K562 (cell line): ENCODE data around the gene SPI1. TPM values are rescaled to one million over a fixed set of nuclear protein-coding genes. Genes with fewer than 3 reads are reported as not detected.
A peak's percentile ranks its signal among the peaks of the same experiment; 100 is the strongest.

ENCODE experiments used
- CBX5 ChIP-seq: IDR thresholded peaks from 2 replicates; pipeline ENCODE4 v1.6.1; 2014; ENCODE audit warnings: low read depth, borderline replicate concordance
- CXXC5 ChIP-seq: fragments of 250-450 bp; sonication (Bioruptor Pico); IDR thresholded peaks from 2 replicates; pipeline ENCODE4 v1.8.0; 2022; ENCODE audit warnings: inconsistent platforms, mild to moderate bottlenecking, moderate library complexity
- EGR1 ChIP-seq: fragments of 450-650 bp; conservative IDR thresholded peaks from 2 replicates; pipeline ENCODE4 v1.6.1; 2017; ENCODE audit warnings: mild to moderate bottlenecking
- FOXA3 ChIP-seq, 2 experiments: fragments of 450-650 bp in 1 of 2; sonication (generic) in 1 of 2; formaldehyde crosslinking; IDR thresholded peaks in 1 of 2; conservative IDR thresholded peaks in 1 of 2; 2 replicates each; pipeline versions ENCODE4 v1.4.0 to v1.8.0; 2020 to 2022; ENCODE audit warnings: mild to moderate bottlenecking in 2 of 2, missing genetic modification reagents in 1 of 2
- ILF3 ChIP-seq: fragments of 450-650 bp; IDR thresholded peaks from 2 replicates; pipeline ENCODE4 v1.6.1; 2018; ENCODE audit warnings: antibody characterized with exemption, mild to moderate bottlenecking, moderate library complexity, borderline replicate concordance
- L3MBTL2 ChIP-seq: fragments of 450-650 bp; IDR thresholded peaks from 2 replicates; pipeline ENCODE4 v1.6.1; 2016; ENCODE audit warnings: mild to moderate bottlenecking, moderate library complexity
- MCM2 ChIP-seq: fragments of 450-650 bp; IDR thresholded peaks from 2 replicates; pipeline ENCODE4 v1.6.1; 2017; ENCODE audit warnings: low read depth, mild to moderate bottlenecking
- NEUROD1 ChIP-seq: fragments of 150-350 bp; IDR thresholded peaks from 2 replicates; pipeline ENCODE4 v1.6.1; 2014; ENCODE audit warnings: borderline replicate concordance, low read length, low read depth; ENCODE audit not compliant: partially characterized antibody
- RBBP5 ChIP-seq: fragments of 200-600 bp; sonication (generic); IDR thresholded peaks from 2 replicates; pipeline ENCODE4 v1.6.1; 2012; ENCODE audit warnings: borderline replicate concordance, mild to moderate bottlenecking, low read length, control low read depth, inconsistent platforms; ENCODE audit not compliant: insufficient read depth, poor library complexity, severe bottlenecking
- RFX1 ChIP-seq: fragments of 450-650 bp; IDR thresholded peaks from 2 replicates; pipeline ENCODE4 v1.6.1; 2016; ENCODE audit warnings: mild to moderate bottlenecking, moderate library complexity
- SMAD4 ChIP-seq: fragments of 250-450 bp; sonication (Bioruptor Pico); conservative IDR thresholded peaks from 2 replicates; pipeline ENCODE4 v1.8.0; 2021; ENCODE audit warnings: inconsistent platforms, mild to moderate bottlenecking, moderate library complexity
- SMARCA4 ChIP-seq: fragments of 450-650 bp; IDR thresholded peaks from 2 replicates; pipeline ENCODE4 v1.6.1; 2016
- XRCC4 ChIP-seq: IDR thresholded peaks from one replicate; pipeline ENCODE4 v1.6.1; 2011; ENCODE audit not compliant: insufficient read depth, insufficient read length; ENCODE audit errors: extremely low read depth
- ZSCAN32 ChIP-seq: fragments of 450-650 bp; formaldehyde crosslinking; IDR thresholded peaks from 2 replicates; pipeline ENCODE4 v1.4.0; 2020; ENCODE audit warnings: mild to moderate bottlenecking, moderate library complexity
- polyA plus RNA-seq, 8 experiments: library from polyadenylated mRNA; depleted of rRNA in 4 of 8; stranded (reverse) in 5 of 8; unstranded in 3 of 8; fragments of >200 nt; fragmentation: Nextera tagmentation in 2 of 8; fragmentation: Illumina TruSeq in 1 of 8; extraction: Ambion mirVana in 2 of 8; extraction: Trizol in 1 of 8; gene quantifications; 2 replicates each; pipeline versions ENCODE4 v1.2.1 to v1.2.3, GENCODE V29; 2011 to 2014; ENCODE audit warnings: inconsistent platforms in 1 of 8, missing spikeins in 1 of 8
- total RNA-seq, 7 experiments: library from RNA; depleted of rRNA in 6 of 7; stranded (reverse); fragments of >200 nt in 6 of 7; fragmentation: Illumina TruSeq in 2 of 7; extraction: Trizol in 2 of 7; gene quantifications; 2 replicates each; pipeline versions ENCODE4 v1.2.1 to v1.2.3, GENCODE V29; 2011 to 2021; ENCODE audit warnings: low replicate concordance in 1 of 7
- TF ChIP-seq, protein P1 (sequence below): sonication (generic); formaldehyde crosslinking; IDR thresholded peaks from 2 replicates; pipeline ENCODE4 v1.8.1; 2023; ENCODE audit warnings: missing genetic modification reagents, mild to moderate bottlenecking, borderline replicate concordance
- TF ChIP-seq, protein P2 (sequence below), 3 experiments: IDR thresholded peaks in 2 of 3; conservative IDR thresholded peaks in 1 of 3; 2 replicates each; pipeline ENCODE4 v1.5.1; 2011 to 2012; ENCODE audit warnings: low read length in 3 of 3, mild to moderate bottlenecking in 3 of 3, control low read depth in 2 of 3, improper control_type of control experiment in 1 of 3, inconsistent platforms in 1 of 3, low read depth in 1 of 3, mixed read lengths in 1 of 3, moderate library complexity in 1 of 3; ENCODE audit not compliant: insufficient read depth in 2 of 3
- TF ChIP-seq, protein P3 (sequence below): IDR thresholded peaks from 3 replicates; pipeline ENCODE4 v1.6.1; 2011; ENCODE audit warnings: borderline replicate concordance, mild to moderate bottlenecking, moderate library complexity; ENCODE audit not compliant: insufficient read length; ENCODE audit errors: extremely low read depth

SPI1 gene
- total and polyA plus RNA-seq, 9 of the 15 experiments (the other 6 are each of a cell fraction or from before 2014, with no cell fraction given) = 0.10 to 33.7 (median 10.3) TPM

DNA sequence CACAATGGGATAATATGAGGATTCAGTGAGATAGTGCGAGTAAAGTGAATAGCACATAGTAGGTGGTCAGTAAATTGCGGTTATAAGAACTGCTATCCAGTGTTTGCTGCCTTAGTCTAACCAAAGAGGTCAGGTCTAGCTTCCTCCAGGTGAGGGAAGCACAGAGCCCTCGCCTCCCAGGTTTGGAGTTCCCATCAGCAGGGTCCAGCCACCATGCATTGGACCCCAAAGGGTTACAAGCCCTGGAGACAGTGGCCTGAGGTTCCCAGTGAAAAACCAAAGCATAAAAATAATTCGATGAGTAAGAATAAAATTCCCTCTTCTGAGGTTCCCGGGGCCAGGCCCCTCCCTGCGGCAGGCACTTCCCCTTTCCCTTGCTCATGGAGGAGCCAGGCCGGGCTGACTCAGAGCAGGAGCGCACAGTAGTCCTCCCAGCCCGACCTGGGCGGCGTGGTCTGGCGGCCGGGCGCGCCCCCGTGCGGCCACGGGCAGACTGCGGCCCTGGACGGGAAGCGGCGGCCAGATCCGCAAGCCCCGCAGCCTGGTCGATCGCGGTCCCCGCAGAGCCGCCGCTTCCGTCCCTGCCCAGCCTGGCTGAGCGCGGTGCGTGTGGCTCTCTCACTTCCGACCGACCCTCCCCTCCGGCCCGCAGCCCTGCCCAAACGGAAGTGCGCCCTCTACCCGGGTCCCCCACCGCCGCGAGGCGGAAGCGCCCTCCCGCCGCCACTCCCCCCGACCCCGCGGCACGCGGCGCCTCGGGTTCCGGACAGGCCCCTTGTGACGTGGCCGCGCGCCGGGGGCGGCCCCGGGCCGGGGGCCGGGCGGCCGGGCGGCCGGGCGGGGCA lies 29.6 kb upstream of the SPI1 start, which contains the start of gene SLC39A13 (continued):
- TF ChIP-seq RBBP5 (peak; percentile 77), CXXC5 (peak; percentile 98), FOXA3 (CRISPR knock-in tag; conservative IDR thresholded peaks at IDR 0.05 in 1 of 2, IDR thresholded peaks at IDR 0.05 in 1 of 2) (0 out of 4 replicates have a peak, but pooled peaks of 1 of the 2 experiments have one; percentile 46), ILF3 (no peak; the same call in 1 of the 2 replicates), SMAD4 (CRISPR knock-in tag) (peak; percentile 96), ZSCAN32 (CRISPR knock-in tag) (no peak), EGR1 (0 out of 2 replicates have a peak, but pooled peaks have one; percentile 43), RFX1 (no peak), XRCC4 (no peak), CBX5 (peak; percentile 55; the same call in 1 of the 2 replicates), MCM2 (peak; percentile 96), SMARCA4 (peak; percentile 79), L3MBTL2 (peak; percentile 71), NEUROD1 (peak; percentile 63)
- TF ChIP-seq, protein P1, sequence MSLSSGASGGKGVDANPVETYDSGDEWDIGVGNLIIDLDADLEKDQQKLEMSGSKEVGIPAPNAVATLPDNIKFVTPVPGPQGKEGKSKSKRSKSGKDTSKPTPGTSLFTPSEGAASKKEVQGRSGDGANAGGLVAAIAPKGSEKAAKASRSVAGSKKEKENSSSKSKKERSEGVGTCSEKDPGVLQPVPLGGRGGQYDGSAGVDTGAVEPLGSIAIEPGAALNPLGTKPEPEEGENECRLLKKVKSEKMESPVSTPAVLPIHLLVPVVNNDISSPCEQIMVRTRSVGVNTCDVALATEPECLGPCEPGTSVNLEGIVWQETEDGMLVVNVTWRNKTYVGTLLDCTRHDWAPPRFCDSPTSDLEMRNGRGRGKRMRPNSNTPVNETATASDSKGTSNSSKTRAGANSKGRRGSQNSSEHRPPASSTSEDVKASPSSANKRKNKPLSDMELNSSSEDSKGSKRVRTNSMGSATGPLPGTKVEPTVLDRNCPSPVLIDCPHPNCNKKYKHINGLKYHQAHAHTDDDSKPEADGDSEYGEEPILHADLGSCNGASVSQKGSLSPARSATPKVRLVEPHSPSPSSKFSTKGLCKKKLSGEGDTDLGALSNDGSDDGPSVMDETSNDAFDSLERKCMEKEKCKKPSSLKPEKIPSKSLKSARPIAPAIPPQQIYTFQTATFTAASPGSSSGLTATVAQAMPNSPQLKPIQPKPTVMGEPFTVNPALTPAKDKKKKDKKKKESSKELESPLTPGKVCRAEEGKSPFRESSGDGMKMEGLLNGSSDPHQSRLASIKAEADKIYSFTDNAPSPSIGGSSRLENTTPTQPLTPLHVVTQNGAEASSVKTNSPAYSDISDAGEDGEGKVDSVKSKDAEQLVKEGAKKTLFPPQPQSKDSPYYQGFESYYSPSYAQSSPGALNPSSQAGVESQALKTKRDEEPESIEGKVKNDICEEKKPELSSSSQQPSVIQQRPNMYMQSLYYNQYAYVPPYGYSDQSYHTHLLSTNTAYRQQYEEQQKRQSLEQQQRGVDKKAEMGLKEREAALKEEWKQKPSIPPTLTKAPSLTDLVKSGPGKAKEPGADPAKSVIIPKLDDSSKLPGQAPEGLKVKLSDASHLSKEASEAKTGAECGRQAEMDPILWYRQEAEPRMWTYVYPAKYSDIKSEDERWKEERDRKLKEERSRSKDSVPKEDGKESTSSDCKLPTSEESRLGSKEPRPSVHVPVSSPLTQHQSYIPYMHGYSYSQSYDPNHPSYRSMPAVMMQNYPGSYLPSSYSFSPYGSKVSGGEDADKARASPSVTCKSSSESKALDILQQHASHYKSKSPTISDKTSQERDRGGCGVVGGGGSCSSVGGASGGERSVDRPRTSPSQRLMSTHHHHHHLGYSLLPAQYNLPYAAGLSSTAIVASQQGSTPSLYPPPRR (CRISPR knock-in tag) = peak; percentile 96; the same call in 1 of the 2 replicates
- TF ChIP-seq, protein P2, sequence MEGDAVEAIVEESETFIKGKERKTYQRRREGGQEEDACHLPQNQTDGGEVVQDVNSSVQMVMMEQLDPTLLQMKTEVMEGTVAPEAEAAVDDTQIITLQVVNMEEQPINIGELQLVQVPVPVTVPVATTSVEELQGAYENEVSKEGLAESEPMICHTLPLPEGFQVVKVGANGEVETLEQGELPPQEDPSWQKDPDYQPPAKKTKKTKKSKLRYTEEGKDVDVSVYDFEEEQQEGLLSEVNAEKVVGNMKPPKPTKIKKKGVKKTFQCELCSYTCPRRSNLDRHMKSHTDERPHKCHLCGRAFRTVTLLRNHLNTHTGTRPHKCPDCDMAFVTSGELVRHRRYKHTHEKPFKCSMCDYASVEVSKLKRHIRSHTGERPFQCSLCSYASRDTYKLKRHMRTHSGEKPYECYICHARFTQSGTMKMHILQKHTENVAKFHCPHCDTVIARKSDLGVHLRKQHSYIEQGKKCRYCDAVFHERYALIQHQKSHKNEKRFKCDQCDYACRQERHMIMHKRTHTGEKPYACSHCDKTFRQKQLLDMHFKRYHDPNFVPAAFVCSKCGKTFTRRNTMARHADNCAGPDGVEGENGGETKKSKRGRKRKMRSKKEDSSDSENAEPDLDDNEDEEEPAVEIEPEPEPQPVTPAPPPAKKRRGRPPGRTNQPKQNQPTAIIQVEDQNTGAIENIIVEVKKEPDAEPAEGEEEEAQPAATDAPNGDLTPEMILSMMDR (IDR thresholded peaks at IDR 0.05 in 2 of 3, conservative IDR thresholded peaks at IDR 0.05 in 1 of 3; ENCODE audit: insufficient read depth in 2 of 3, low read depth in 1 of 3, low read length in 3 of 3) = peak; percentile 92 to 95 (median 94)
- TF ChIP-seq, protein P3, sequence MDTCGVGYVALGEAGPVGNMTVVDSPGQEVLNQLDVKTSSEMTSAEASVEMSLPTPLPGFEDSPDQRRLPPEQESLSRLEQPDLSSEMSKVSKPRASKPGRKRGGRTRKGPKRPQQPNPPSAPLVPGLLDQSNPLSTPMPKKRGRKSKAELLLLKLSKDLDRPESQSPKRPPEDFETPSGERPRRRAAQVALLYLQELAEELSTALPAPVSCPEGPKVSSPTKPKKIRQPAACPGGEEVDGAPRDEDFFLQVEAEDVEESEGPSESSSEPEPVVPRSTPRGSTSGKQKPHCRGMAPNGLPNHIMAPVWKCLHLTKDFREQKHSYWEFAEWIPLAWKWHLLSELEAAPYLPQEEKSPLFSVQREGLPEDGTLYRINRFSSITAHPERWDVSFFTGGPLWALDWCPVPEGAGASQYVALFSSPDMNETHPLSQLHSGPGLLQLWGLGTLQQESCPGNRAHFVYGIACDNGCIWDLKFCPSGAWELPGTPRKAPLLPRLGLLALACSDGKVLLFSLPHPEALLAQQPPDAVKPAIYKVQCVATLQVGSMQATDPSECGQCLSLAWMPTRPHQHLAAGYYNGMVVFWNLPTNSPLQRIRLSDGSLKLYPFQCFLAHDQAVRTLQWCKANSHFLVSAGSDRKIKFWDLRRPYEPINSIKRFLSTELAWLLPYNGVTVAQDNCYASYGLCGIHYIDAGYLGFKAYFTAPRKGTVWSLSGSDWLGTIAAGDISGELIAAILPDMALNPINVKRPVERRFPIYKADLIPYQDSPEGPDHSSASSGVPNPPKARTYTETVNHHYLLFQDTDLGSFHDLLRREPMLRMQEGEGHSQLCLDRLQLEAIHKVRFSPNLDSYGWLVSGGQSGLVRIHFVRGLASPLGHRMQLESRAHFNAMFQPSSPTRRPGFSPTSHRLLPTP = no peak
